NCI-H2227 (cell line): ENCODE measurements around the gene MADCAM1.

Experiments used
- DNase-seq: peaks from one replicate; lab custom pipeline; 2025; ENCODE audit not compliant: unreplicated experiment; lab: John Stamatoyannopoulos, UW

The MADCAM1 gene

DNA sequence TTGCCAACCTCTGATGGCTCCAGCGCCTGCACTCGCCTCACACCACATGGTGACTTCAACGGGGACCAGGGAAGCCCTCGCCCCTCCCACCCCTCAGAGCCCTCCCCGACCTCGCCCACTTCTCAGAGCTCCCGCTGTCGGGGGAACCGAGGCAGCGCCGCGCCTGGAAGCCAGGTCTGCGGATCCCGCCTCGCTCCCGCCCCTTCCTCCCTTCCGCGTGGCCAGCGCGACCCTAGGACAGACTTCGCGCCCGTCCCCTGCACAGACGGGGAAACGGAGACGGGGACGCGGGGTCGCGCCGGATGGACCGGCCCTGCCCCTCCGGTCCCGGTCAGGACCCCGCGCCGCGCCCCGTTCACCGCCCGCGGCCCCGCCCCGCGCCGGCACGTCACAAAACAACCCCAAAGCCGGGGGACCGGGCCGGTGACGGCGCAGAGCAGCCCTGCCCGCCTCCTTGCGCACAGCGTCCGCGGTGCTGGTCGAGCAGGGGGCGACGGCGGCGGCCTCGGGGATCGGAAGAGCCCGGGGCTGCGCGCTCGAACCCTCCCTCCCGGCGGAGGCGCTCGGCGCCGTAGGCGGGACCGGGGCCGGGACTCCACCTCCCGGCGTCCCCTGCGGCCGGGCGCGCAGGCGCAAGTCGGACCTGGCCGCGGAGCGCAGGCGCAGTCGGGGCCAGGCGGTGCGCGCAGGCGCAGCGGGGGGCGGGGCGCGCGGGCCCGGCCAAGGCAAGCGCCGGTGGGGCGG, 34.9 kb downstream of the MADCAM1 start:
- DNase-seq, result peak; percentile 89

DNA sequence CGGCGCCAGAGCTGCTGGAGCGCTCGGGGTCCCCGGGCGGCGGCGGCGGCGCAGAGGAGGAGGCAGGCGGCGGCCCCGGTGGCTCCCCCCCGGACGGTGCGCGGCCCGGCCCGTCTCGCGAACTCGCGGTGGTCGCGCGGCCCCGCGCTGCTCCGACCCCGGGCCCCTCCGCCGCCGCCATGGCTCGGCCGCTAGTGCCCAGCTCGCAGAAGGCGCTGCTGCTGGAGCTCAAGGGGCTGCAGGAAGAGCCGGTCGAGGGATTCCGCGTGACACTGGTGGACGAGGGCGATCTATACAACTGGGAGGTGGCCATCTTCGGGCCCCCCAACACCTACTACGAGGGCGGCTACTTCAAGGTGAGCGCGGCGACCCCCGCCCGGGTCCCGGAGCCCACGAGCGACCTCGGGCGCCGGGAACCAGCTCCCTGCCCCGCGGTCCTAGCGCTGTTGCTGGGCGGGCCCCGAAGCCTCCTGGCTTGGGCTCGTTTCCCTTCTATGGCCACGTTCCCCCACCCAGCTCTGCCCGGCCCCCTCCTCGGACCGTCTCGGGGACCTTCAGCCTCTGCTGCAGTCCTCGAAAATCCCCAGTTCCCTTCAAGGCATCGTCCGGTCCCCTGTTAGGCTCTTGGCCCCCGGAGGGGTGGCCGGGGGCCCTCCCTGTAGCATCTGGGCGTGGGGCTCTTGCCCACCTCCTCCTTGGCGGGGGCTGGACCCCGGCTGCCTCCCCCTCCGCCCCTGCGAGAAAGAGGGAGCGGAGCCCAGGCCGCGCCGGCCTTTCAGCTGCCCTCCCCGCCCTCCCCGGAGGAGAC, 35.7 kb downstream of the MADCAM1 start, which contains the start of gene CDC34:
CDC34 (plus strand) TSS at position 8 of the 808 bp plus-strand sequence; CDS start at position 180, 172 bp downstream.
- no peak for DNase-seq

DNA sequence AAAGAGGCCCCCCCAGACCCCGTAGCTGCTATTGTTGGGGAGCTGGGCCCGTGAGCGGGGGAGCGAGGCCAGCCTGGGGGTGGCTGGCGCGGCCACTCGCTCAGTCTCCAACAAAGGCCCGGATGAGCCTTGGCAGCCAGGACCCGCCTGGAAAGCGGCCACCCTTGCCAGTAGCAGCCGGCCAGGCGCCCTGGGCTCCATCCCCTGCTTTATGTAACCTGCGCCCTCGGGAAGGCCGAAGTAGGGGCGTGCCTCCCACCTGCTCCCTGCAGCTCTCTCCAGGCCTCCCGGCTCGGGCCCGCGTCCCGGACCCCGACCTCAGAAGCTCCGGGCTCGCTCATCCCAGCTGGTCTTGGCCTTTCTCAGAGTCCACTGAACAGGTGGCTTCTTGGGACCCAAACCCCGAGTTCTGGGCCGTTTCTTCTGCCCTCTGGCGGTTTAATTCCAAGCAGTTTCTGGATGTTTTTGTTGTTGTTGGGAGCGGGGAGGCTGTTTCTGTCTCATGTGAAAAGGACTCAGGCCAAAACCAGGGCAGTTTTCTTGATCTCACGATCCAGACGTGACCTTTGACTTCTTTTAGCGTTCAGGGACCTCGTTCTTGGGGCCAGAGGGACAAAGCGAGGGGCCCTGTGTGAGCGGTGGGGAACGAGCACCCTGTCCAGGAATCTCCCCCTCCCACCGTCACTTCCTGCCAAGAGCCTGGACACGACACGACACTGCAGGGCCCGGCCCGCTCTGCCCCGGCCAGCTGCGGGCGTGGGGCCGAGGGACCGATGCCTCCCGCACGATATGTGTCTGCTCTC, 36.5 kb downstream of the MADCAM1 start:
- peak; percentile 51 for DNase-seq

DNA sequence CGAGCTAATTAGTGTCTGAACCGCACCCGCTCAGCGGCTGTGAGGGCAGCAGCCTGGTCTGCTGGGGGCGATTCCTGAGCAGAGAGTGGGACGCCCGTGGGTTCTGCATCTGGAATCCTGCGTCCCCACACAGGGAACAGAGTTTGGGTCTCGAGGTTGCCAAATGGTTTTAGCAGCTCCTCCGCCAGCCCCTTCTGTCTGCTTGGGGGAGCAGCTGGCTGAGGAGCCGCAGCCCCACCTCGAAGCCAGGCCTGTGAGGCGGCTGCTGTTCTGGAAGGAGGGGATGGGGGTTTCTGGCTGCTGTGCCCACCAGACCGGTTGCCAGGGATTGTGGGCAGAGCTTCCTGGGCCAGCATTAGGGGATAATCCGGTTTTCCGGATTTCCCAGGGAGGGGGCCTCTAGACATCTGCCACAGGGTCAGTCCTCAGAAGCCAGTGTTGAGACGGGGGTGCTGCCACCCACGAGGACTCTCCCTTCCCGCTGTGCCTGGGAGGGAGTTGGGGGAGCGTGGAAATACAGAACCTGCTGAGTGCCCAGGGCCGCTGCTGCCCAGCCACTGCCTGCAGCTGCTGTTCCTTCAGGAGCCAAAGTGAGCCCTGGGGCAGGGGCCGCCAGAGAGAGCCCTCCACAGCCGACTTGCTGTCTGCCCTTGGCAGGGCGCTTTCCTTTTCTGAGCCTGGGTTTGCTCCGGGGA, 37.2 kb downstream of the MADCAM1 start:
- no peak for DNase-seq

DNA sequence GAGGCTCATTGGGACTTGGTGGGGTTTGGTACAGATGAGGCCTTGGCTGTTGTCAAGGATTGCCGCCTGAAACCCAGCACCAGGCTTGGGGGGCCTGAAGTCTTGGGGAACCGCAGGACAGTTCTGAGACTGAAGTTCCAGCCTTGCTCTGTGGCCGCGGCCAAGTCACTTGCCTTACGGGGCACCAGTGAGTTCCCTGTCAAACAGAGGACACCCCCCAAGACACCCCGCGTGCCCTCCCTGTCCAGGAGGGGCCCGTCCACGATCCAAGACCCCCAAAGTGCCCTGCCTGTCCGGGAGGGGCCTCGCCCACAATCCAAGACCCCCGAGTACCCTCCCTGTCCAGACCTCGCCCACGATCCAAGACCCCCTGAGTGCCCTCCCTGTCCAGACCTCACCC, 37.8 kb downstream of the MADCAM1 start:
- no peak for DNase-seq

DNA sequence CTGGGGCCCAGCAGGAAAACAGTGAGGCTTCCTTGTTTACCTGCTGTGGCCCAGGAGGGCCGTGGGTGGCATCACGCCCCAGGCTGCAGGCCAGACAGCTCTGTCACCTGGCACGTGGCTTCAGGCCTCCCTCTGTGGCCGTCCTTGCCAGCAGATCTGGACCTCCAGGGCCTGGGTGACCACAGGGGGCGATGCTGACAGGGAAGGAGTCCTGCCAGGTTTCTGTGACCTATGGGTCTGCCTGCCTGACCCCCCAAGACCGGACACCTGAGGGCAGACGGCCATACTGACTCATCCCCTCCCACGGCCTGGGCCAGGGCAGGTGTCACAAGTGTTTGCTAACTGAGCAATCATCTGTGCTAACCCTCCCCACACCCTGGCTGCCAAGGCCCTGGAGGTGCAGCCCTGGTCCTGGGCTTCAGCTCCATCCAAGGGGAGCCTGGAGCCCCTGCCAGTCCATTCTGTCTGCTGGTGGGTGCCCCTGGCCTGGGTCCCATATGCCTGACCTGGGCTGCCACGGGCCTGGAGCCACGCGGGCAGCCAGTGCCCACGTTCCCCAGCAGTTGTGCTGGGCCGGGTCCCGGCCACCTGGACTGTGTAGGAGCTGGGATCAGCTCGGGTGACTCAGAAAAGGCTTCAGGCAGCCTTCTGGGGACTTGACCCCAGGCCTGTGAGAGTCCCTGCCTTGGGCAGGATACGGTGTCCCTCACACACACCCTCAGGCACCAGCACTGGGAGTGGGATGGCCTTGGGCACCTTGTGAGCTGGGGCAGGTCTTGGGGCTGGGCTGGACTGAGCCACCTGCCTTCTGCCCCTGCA, 38.9 kb downstream of the MADCAM1 start:
- no peak for DNase-seq

DNA sequence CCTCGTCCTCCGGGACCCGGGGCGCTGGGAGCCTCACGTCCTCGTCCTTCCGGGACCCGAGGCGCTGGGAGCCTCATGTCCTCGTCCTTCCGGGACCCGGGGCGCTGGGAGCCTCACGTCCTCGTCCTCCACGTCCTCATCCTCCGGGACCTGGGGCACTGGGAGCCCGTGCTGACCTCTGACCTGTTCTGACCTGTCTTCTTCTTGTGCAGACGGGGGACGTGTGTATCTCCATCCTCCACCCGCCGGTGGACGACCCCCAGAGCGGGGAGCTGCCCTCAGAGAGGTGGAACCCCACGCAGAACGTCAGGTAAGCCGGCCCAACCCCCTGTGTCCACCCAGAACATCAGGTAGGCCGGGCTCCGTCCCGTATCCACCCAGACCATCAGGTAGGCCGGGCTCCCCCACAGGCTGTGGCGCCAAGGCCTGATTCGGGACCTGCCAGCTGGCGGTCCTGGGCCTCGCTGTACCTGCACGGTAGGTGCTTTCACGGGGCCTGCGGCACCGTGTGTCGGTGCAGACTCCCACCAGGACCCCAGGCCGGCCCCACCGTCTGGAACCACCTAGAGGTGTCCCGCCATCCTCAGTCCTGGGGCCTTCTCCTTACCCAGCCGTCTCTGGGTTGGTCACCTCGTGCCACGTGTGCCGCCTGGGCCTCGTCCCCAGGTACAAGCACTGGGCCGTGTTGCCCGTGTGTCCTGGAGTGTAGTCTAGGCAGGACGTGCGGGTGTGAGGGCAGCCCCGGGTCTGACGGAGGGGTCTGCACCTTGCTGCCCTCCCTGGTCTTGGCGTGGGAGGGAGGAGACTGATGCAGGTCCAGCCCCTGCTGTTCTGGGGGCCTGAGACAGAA, 40.0 kb downstream of the MADCAM1 start:
- DNase-seq, result no peak

DNA sequence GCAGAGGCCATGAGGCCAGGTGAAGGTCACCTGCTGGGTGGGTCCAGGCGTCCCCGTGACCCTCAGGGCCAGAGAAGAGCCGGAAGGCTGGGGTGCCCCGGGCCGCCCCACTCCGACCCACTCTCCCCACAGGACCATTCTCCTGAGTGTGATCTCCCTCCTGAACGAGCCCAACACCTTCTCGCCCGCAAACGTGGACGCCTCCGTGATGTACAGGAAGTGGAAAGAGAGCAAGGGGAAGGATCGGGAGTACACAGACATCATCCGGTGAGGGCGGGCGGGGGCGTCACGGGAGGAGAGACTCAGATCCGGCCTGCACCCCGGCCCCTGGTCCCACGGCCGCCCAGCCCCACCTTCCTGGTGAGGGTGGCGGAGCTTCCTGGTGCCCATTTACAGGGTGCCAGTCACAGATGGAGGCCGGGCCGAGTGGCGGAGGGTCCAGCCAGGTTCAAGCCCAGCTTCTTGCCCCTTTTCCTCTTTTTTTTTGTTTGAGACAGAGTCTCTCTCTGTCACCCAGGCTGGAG, 40.7 kb downstream of the MADCAM1 start:
- no peak for DNase-seq

DNA sequence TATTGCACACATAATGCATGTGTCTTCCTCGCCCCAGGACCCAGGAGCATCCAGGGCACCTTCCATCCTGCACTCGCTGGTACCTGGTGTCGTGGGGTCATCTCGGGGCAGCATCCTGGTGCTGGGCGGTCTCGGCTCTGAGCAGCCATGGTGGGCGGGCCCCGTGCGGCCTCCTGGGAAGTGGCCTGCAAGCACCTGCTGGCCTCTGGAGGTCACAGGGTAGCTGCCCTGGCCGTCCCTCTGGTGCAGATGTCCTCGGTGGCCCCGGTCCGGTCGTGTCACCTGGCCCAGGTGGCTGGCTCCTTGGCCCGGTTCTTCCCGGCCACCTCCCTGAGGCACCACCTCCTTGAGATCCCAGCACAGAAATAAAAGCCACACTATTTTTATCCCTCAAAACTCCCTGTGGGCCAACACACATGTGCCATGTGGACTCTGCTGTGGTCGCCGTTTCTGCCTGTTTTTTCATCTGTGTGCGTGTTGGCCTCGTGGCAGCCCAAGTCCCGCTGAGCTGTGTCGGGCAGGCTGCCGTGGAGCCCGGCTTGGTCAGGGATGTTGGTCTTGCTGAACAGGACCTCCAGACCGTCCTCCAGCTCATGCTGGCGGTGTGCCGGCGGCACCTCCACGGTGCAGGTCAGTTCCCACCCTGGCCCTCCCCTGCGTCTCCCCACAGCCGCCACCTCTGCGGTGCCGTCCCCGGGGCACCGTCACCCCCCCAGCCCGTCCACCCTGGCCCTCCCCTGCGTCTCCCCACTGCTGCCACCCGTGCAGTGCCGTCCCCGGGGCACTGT, 42.5 kb downstream of the MADCAM1 start:
- DNase-seq, result no peak

DNA sequence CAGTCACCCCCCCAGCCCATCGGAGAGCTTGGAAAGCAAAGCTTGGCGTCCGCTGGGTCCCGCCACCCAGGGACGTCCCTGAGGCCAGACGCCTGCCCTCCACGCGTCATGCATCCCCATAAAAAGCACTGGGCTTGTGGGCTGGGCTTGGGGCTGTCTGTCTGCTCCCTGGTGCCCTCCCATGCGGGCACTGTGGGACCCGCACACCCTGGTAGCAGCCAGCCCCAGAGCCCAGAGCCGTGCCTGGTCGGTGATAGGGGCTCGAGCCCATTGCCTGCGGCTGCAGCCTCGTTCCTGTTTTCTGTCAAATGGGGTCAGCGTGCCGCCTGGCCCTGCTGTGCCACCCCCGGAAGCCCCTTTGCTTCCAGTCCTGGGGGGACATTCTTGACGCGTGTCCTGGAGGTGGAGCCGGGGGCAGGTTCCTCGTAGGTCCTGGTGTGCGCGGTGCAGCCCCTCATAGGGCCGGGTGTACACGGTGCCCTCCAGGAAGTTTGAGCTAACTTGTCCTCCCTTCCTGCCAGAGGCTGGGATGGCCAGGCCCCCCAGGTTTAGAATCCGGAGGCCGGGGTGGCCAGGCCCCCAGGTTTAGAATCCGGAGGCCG, 43.2 kb downstream of the MADCAM1 start:
- no peak for DNase-seq

DNA sequence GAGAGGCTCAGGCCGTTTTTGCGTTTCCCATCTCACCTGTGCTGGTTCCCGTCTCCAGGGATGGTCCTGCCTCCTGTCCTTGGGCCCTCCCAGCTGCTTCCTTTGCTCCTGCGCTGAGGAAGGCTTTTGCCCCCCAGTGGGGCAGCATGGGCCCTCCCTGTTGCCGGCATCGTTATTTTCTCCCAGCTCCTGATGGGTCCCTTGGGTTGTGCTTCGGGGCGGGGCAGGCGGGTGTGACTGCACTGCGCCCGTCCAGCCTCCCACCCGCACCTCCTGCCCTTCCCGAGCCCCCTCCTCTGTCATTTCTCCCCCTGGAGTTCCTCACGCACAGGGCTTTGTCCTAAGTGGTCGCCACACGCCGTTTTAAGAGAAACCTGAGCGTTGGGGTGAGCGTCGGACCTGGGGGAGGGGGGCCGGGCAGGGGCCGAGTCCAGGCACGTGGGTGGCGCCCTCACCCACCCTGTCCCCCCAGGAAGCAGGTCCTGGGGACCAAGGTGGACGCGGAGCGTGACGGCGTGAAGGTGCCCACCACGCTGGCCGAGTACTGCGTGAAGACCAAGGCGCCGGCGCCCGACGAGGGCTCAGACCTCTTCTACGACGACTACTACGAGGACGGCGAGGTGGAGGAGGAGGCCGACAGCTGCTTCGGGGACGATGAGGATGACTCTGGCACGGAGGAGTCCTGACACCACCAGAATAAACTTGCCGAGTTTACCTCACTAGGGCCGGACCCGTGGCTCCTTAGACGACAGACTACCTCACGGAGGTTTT, 44.8 kb downstream of the MADCAM1 start:
- DNase-seq, result no peak

DNA sequence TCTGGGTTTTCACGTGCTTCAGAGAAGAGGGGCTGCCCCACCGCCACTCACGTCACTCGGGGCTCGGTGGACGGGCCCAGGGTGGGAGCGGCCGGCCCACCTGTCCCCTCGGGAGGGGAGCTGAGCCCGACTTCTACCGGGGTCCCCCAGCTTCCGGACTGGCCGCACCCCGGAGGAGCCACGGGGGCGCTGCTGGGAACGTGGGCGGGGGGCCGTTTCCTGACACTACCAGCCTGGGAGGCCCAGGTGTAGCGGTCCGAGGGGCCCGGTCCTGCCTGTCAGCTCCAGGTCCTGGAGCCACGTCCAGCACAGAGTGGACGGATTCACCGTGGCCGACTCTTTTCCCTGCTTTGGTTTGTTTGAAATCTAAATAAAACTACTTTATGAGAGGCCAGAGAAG, 45.4 kb downstream of the MADCAM1 start:
- DNase-seq, result no peak

DNA sequence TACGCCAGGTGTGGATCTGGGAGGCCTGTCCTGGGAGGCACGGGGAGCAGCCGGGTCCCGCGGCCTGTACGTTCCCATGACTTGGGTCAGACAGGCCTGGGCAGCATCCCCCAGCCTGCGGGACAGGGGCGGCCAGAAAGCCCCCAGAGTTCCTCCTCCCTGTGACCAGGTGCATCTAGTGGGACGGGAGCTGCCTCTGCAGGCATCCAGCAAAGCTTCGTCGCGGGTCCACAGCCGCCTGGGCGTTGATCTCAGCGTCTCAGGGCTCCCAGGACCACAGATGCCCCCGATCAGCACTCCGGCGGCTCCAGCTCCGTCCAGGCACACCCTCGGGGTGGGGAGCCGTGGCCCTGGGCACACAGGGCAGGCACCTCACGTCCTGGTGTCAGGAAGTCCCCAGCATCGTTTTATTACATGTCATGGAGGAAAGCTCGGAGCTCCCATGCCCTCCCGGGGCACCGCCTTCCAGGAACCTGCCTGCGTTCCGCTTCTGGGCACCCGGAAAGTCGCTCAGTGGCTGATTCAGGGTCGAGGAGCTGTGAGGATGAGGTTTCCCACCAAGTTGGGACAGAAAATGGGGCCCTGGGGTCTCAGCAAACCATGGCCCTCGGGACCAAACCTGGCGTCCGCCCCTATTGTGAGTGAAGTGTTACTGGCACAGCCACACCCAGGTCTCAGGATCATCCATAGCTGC, 46.0 kb downstream of the MADCAM1 start:
- no peak for DNase-seq

DNA sequence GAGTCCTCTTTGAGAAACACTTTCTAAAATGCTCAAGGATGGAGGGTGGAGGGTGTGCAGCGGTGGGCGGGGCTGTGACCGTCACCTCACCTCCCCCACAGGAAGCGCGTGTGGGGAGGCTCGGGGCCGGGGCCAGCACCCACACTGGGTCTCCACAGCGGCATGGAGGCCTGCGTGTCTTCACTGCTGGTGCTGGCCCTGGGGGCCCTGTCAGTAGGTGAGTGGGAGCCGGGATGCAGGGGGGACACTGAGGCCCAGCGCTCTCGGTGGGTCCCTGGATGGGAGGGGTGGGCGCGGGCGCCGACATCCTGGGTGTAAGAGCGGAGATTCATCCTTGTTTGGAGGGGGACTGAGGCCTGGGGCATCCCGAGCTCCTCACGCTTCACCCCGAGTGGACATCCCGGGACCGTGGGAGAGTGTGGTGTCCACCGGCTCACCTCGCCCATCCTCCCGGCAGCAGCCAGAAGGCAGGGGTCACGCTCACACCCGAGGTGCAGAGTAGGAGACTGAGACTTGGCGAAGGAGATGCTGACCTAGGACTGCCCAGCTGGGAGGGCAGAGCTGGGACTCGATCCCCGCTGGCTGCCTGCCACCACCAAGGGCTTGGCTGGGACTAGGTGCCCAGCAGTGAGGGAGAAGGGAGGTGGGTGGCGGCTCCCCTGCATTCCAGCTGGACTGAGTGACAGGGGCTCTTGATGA, 47.8 kb downstream of the MADCAM1 start, which contains the start of gene GZMM:
GZMM (plus strand) TSS at position 144 of the 699 bp plus-strand sequence; CDS start at position 163, 19 bp downstream.
- DNase-seq, result no peak

DNA sequence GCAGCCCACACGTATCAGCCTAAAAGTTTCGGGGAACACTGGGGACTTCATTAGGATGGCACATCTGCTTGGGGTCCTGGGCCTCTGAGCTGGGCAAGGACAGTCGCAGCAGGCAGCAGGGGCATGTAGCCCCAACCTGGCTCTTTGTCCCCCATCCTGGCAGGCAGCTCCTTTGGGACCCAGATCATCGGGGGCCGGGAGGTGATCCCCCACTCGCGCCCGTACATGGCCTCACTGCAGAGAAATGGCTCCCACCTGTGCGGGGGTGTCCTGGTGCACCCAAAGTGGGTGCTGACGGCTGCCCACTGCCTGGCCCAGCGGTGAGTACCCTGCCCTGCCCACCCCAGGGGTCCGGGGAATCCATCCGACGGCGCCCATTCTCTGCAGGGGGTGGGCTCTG, 50.8 kb downstream of the MADCAM1 start:
- no peak for DNase-seq
